CD1c-positive myeloid dendritic cell (primary cell): Measurements from ENCODE around the gene VPS25.

Source experiments
- DNase-seq: peaks from one replicate; pipeline ENCODE4 v3.0.0-alpha.2; 2016; ENCODE audit errors: extremely low spot score

Gene VPS25

GRCh38 chr17:42795465-42795864 lies 22.2 kb downstream of the VPS25 start:
- no peak for DNase-seq

GRCh38 chr17:42796066-42796758 lies 23.0 kb downstream of the VPS25 start:
- no peak for DNase-seq

- no peak for DNase-seq
Measured at GRCh38 chr17:42797067-42798007, 24.1 kb downstream of the VPS25 start.

- no peak for DNase-seq
Measured at GRCh38 chr17:42798011-42798382, 24.7 kb downstream of the VPS25 start.

- DNase-seq: peak; percentile 79
Measured at GRCh38 chr17:42798383-42799380, 25.4 kb downstream of the VPS25 start, which contains the start of the genes CNTD1 and COA3. TSS of gene CNTD1 (plus strand) at chr17:42798861. CDS start at chr17:42799068, 207 bp downstream. TSS of gene COA3 (minus strand) at chr17:42798704. CDS start at chr17:42798681, 23 bp downstream.

GRCh38 chr17:42803074-42803883 lies 30.0 kb downstream of the VPS25 start:
- no peak for DNase-seq

- DNase-seq: no peak
Measured at GRCh38 chr17:42804918-42805367, 31.7 kb downstream of the VPS25 start.

- no peak for DNase-seq
Measured at GRCh38 chr17:42806249-42806648, 33.0 kb downstream of the VPS25 start.

GRCh38 chr17:42809250-42809649 lies 36.0 kb downstream of the VPS25 start:
- DNase-seq: no peak

- no peak for DNase-seq
Measured at GRCh38 chr17:42814633-42815399, 41.6 kb downstream of the VPS25 start.

GRCh38 chr17:42817866-42818265 lies 44.6 kb downstream of the VPS25 start:
- DNase-seq: no peak

- no peak for DNase-seq
Measured at GRCh38 chr17:42818379-42818778, 45.1 kb downstream of the VPS25 start.

GRCh38 chr17:42819939-42820535 lies 46.8 kb downstream of the VPS25 start:
- DNase-seq: peak; percentile 75

- DNase-seq: no peak
Measured at GRCh38 chr17:42821176-42821575, 47.9 kb downstream of the VPS25 start.

GRCh38 chr17:42827472-42827871 lies 54.2 kb downstream of the VPS25 start:
- no peak for DNase-seq
